ENCODE results near the gene ATF1.
"Not testable (repeated sequence)": the region's sequence is repeated elsewhere in the genome, so short reads cannot be mapped to it uniquely, and the experiment has no call there.

Gene ATF1

GRCh38 chr12:50803230-50803875 is 39.5 kb downstream of the ATF1 start:
- DNase-seq (ENCODE audit: low read depth in 2 of 2), result no peak

GRCh38 chr12:50806176-50806575 is 42.3 kb downstream of the ATF1 start:
- DNase-seq (ENCODE audit: low read depth in 2 of 2), result no peak

DNA sequence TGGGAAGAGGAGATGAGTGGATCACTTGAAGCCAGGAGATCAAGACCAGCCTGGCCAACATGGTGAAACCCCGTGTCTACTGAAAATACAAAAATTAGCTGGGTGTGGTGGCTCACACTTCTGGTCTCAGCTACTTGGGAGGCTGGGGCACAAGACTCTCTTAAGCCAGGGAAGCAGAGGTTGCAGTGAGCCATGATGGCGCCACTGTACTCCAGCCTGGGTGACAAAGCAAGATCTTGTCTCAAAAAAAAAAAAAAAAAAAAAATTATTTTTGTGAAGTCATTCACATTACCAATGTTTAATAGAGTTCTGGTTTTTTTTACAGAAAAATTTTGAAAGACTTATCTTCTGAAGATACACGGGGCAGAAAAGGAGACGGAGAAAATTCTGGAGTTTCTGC is 45.2 kb downstream of the ATF1 start:
- not testable (repeated sequence) for DNase-seq (ENCODE audit: low read depth in 2 of 2)

DNA sequence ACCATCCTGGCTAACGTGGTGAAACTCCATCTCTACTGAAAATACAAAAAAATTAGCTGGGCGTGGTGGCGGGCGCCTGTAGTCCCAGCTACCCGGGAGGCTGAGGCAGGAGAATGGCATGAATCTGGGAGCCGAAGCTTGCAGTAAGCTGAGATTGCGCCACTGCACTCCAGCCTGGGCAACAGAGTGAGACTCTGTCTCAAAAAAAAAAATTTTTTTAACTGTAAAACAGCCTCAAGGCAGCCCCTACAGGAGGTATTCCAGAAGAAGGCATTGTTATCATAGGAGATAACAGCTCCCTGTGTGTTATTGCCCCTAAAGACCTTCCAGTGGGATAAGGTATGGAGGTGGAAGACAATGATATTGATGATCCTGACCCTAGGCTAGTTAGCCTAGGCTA is 51.0 kb downstream of the ATF1 start:
- not testable (repeated sequence) for DNase-seq (ENCODE audit: low read depth in 2 of 2)

- no peak for DNase-seq (ENCODE audit: low read depth in 2 of 2)
Observed at GRCh38 chr12:50820177-50820576, 56.3 kb downstream of the ATF1 start.

DNA sequence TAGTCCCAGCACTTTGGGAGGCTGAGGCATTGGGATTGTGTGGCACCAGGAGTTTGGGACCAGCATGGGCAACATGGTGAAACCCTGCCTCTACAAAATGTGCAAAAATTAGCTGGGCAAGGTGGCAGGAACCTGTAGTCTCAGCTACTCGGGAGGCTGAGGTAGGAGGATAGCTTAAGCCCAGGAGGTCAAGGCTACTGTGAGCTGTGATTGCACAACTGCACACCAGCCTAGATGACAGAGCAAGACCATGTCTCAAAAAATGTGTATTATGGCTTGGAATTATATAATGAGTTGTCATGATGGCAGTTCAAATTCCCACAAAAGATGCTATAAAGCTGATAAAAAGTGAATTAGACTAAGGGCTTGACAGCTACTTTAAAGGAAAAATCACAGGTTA is 58.2 kb downstream of the ATF1 start:
- DNase-seq (ENCODE audit: low read depth in 2 of 2), result no peak

GRCh38 chr12:50823724-50824123 is 59.8 kb downstream of the ATF1 start:
- not testable (repeated sequence) for DNase-seq (ENCODE audit: low read depth in 2 of 2)

- DNase-seq (ENCODE audit: low read depth in 2 of 2), result no peak
Observed at GRCh38 chr12:50824914-50825313, 61.0 kb downstream of the ATF1 start.

- no peak for DNase-seq (ENCODE audit: low read depth in 2 of 2)
Observed at GRCh38 chr12:50825372-50825838, 61.5 kb downstream of the ATF1 start.

DNA sequence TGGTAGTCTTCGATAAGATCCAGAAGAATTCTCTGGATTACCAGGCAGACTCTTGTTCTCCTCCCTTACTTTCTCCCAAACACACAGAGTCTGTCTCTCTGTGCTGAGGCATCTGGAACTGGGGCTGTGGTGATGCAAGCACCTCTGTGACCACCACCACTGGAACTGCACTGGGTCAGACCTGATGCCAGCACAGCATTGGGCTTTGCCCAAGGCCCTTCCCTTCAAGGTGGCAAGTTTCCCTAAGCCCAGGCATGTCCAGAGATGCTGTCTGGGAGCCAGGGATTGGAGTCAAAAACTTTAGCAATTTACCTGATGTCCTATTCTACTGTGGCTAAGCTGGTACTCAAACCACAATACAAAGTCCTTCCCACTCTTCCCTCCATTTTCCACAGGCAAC is 64.2 kb downstream of the ATF1 start:
- DNase-seq (ENCODE audit: low read depth in 2 of 2), result no peak

- no peak for DNase-seq (ENCODE audit: low read depth in 2 of 2)
Observed at GRCh38 chr12:50828886-50829285, 65.0 kb downstream of the ATF1 start.

GRCh38 chr12:50833801-50834200 is 69.9 kb downstream of the ATF1 start:
- DNase-seq (ENCODE audit: low read depth in 2 of 2), result not testable (repeated sequence)

DNA sequence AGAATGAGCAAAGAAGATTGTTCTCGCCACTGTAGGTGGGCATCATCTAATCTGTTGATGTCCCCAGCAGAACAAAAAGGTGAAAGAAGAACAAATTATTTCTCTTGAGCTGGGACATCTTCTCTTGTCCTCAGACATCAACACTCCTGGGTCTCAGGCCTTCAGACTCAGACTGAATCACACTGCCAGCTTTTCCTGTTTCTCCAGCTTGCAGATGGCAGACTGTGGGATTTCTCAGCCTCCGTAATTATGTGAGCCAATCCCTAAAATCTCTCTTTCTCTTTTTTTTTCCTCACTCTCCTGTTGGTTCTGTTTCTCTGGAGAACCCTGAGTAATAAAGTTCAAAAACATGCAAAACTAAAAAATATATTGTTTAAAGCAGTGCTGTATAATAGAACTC is 75.1 kb downstream of the ATF1 start:
- no peak for DNase-seq (ENCODE audit: low read depth in 2 of 2)

DNA sequence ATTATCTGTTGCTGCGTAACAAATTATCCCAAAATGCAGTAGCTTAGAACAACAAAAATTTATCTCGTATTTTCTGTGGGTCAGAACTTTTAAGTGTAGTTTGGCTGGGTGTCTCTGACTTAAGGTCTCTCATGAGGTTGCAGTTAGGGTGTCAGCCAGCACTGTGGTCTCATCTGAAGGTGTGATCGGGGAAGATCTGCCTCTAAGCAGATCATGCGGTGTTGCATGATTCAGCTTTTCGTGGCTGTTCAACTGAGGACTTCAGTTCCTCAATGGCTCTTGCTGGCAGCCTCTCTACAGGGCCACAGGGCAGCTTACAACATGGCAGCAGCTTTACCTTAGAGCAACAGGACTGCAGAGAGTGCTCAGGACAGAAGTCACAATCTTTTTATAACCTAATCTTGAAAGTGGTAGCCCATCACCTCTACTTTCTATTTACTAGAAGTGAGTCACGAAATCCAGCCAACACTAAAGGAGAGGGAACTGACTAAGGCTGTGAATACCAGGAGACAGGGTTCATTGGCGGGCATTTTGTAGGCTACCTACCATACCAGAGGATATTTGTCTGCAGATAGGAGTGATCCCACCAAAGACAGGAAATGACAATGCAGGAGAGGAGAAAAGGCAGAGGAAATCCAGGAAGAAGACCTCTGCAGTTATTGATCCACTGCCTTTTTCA is 77.0 kb downstream of the ATF1 start:
- DNase-seq (ENCODE audit: low read depth in 2 of 2), result no peak

GRCh38 chr12:50841716-50842531 is 78.0 kb downstream of the ATF1 start:
- no peak for DNase-seq (ENCODE audit: low read depth in 2 of 2)

DNA sequence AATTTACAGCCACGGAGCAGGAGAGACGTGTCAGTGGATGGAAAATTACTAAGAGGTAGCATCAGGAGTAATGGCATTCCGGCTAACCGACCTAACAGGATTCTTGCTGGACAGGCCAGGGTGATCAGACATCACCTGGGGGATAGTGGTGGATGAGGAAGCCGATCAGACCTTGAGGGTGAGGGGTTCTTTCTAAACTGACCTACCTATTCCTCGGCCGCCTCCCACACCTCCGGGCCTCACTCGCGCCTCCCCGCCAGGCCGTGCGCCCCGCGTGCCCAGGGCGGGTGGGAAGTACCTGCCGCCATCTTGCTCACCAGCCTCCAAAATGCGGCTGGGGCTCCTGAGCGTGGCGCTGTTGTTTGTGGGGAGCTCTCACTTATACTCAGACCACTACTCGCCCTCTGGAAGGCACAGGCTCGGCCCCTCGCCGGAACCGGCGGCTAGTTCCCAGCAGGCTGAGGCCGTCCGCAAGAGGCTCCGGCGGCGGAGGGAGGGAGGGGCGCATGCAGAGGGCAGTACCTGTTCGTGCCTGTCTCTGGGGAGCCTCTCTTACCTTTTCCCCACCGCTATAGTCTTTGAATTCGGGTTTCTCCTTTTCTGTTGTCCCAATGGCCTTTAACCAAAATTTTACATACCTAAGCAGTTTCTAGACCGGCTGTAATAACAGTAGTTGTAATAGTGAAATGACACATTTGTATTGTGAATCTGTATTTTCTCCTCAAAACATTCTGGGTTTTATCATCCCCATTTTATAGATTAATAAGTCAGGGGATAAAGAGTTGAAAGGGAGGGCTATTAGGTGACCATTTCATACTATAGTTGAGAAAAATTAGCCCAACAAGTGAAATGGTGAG is 79.0 kb downstream of the ATF1 start, which contains the start of gene TMPRSS12:
Gene TMPRSS12 (plus strand): TSS at position 290 of the 857 bp plus-strand sequence. CDS start 39 bp downstream, at position 329.
- no peak for DNase-seq (ENCODE audit: low read depth in 2 of 2)

DNA sequence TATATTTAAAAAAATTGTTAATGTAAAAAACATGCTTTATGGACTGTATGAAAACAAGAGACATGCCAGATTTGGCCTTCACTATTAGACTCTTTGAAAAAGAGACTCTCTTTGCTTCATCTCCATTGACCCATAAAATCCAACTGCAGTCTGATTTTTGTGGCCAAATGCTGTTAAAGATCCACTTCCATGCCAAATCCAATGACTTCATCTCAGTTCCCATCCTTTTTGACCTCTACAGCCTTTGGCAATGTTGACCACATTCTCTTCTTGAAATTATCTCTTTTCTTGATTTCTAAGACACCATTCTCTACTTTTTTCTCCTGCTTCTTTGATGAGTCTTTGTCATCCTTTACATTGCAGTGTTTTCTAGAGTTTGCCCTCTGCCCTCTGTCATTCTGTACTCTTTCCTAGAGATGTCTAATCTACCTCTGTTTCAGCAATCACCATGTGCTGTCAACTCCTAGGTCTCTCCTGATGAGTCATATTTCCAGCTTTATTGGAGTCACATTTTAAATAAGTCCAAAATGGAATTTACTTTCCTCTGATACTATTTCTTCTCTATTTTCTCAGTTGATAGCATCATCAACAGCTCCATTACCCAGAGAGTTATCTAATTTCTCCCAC is 81.2 kb downstream of the ATF1 start:
- DNase-seq (ENCODE audit: low read depth in 2 of 2), result no peak

DNA sequence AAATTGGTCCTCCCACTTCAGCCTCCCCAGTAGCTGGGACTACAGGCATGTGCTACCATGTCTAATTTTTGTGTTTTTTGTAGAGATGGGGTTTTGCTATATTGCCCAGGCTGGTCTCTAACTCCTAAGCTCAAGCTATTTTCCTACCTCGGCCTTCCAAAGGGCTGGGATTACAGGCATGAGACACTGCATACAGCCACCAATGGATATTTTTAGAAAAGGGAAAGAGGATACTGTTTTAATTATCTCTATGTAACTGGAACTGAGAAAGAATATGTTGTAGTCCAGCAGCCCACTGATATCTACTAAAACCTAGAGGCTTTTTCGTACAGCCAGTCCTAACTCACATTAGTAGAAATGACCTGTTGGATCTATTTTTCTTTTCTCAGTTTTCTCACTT is 85.1 kb downstream of the ATF1 start:
- DNase-seq (ENCODE audit: low read depth in 2 of 2), result no peak

DNA sequence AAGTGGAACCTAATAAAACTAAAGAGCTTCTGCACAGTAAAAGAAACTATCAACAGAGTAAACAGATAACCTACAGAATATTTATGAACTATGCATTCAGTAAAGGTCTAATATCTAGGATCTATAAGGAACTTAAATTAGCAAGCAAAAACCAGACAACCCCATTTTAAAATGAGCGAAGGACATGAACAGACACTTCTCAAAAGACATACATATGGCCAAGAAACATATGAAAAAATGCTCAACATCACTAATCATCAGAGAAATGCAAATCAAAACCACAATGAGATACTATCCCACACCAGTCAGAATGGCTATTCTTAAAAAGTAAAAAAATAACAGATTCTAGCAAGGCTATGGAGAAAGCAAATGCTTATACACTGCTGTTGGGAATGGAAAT is 91.3 kb downstream of the ATF1 start:
- DNase-seq (ENCODE audit: low read depth in 2 of 2), result not testable (repeated sequence)

- not testable (repeated sequence) for DNase-seq (ENCODE audit: low read depth in 2 of 2)
Observed at GRCh38 chr12:50855679-50856078, 91.8 kb downstream of the ATF1 start.
